NCI-H128 (cell line): ENCODE measurements around the gene SYPL1.

Experiments
- DNase-seq: peaks from one replicate; lab custom pipeline; 2025; ENCODE audit not compliant: unreplicated experiment; lab: John Stamatoyannopoulos, UW

The SYPL1 gene

GRCh38 chr7:106068986-106069385 lies 43.1 kb downstream of the SYPL1 start:
- DNase-seq: no peak

- no peak for DNase-seq
Observed at GRCh38 chr7:106068538-106068961, 43.6 kb downstream of the SYPL1 start.

GRCh38 chr7:106067678-106068077 lies 44.4 kb downstream of the SYPL1 start:
- DNase-seq: no peak

GRCh38 chr7:106065575-106066500 lies 46.3 kb downstream of the SYPL1 start:
- DNase-seq: no peak

GRCh38 chr7:106064771-106065574 lies 47.1 kb downstream of the SYPL1 start:
- no peak for DNase-seq

- DNase-seq: no peak
Observed at GRCh38 chr7:106064316-106064715, 47.8 kb downstream of the SYPL1 start.

GRCh38 chr7:106063692-106064091 lies 48.4 kb downstream of the SYPL1 start:
- no peak for DNase-seq

- no peak for DNase-seq
Observed at GRCh38 chr7:106063024-106063423, 49.1 kb downstream of the SYPL1 start.

GRCh38 chr7:106062521-106062931 lies 49.6 kb downstream of the SYPL1 start:
- no peak for DNase-seq

GRCh38 chr7:106062006-106062405 lies 50.1 kb downstream of the SYPL1 start:
- no peak for DNase-seq

- DNase-seq: no peak
Observed at GRCh38 chr7:106061301-106061979, 50.7 kb downstream of the SYPL1 start.

GRCh38 chr7:106060394-106060920 lies 51.7 kb downstream of the SYPL1 start:
- no peak for DNase-seq

- DNase-seq: no peak
Observed at GRCh38 chr7:106059556-106059955, 52.6 kb downstream of the SYPL1 start.

- no peak for DNase-seq
Observed at GRCh38 chr7:106058928-106059324, 53.2 kb downstream of the SYPL1 start.

- no peak for DNase-seq
Observed at GRCh38 chr7:106057962-106058927, 53.9 kb downstream of the SYPL1 start.

- no peak for DNase-seq
Observed at GRCh38 chr7:106057204-106057961, 54.7 kb downstream of the SYPL1 start.

- DNase-seq: peak; percentile 64
Observed at GRCh38 chr7:106056513-106057203, 55.5 kb downstream of the SYPL1 start.

GRCh38 chr7:106054971-106055532 lies 57.1 kb downstream of the SYPL1 start:
- DNase-seq: no peak
